Measurements from ENCODE around the gene METAP1D.
"Not testable (repeated sequence)": the region's sequence is repeated elsewhere in the genome, so short reads cannot be mapped to it uniquely, and the experiment has no call there.

DNA sequence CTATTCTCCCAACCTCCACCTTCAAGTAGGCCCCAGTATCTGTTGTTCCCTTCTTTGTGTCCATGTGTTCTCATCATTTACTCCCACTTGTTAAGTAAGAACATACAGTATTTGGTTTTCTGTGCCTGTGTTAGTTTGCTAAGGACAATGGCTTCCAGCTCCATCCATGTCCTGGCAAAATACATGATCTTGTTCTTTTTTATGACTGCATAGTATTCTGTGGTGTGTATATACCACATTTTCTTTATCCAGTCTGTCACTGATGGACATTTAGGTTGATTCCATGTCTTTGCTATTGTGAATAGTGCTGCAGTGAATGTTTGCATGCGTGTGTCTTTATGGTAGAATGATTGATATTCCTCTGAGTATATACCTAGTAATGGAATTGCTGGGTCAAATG lies 15.8 kb upstream of the METAP1D start:
- TF ChIP-seq, protein P1, sequence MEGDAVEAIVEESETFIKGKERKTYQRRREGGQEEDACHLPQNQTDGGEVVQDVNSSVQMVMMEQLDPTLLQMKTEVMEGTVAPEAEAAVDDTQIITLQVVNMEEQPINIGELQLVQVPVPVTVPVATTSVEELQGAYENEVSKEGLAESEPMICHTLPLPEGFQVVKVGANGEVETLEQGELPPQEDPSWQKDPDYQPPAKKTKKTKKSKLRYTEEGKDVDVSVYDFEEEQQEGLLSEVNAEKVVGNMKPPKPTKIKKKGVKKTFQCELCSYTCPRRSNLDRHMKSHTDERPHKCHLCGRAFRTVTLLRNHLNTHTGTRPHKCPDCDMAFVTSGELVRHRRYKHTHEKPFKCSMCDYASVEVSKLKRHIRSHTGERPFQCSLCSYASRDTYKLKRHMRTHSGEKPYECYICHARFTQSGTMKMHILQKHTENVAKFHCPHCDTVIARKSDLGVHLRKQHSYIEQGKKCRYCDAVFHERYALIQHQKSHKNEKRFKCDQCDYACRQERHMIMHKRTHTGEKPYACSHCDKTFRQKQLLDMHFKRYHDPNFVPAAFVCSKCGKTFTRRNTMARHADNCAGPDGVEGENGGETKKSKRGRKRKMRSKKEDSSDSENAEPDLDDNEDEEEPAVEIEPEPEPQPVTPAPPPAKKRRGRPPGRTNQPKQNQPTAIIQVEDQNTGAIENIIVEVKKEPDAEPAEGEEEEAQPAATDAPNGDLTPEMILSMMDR (IDR thresholded peaks at IDR 0.05; ENCODE audit: extremely low read depth in 1 of 2, insufficient read depth in 1 of 2, low read depth in 1 of 2, low read length in 2 of 2), result not testable (repeated sequence)
- TF ChIP-seq POLR2A (IDR thresholded peaks at IDR 0.05; ENCODE audit: low read depth, low read length); POLR2AphosphoS5 (IDR thresholded peaks at IDR 0.05; ENCODE audit: insufficient read depth, low read depth, low read length); EZH2 (IDR thresholded peaks at IDR 0.05; ENCODE audit: borderline replicate concordance, low read depth, low read length, severe bottlenecking); JUN (IDR thresholded peaks at IDR 0.05; ENCODE audit: borderline replicate concordance, insufficient read depth, insufficient read length, low read depth): not testable (repeated sequence)

All from endothelial cell of umbilical vein (primary cell).